ENCODE results near the gene RAPGEF4. TPM values are rescaled to one million over a fixed set of nuclear protein-coding genes. Genes with fewer than 3 reads are reported as not detected.

Gene RAPGEF4
- total and polyA plus RNA-seq, 2 of the 4 experiments (the other 2 are of a cell fraction) = 1.7 to 3.2 TPM

DNA sequence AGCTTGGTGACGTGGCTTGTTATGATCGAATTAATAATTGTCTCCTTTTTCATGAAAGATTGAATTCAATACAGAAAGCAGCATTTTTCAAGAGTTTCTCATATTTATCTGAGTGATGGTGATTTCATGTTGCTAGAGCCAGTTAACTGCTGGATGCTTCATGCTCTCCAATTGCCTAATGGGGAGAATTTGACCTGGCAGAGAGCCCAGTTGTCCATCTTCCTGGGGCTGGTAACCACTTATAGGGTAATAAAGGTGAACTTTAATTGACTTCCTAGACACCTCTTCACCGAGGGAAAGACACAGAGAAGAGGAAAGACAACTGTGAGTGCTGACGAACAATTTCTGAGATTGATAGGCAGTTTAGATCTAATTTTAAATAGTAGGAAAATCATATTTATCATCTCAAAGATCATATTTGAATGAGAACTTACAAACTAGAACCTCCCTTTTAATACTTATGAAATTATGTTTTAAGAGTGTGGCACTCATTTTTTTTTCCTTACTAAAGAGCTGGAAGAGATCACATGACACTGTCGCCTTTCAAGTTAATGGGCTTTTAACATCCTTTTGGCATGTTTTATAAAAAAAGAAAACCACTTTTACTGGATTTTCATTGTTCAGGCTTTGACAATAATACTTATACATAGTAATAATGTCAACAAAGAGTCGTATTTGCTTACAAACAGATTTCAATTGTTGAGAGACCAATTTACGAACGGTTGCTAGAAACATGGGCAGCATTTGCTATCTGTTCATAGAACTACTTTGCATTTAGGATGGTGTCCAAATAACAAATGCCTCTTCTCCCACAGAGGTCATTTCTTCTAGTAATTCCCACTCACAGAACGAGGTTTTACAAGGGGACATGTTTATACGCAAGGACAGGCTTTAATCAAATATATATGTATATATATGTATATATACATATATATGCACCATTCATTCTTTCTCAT, 153.3 kb downstream of the RAPGEF4 start:
- intact Hi-C loops (cut with micrococcal nuclease) = no loop called here
- H2AFZ ChIP-seq (replicated peaks; ENCODE audit: low read length, poor library complexity) = no peak overlapping the region
- POLR2A ChIA-PET (ENCODE audit: unreplicated experiment) = no interaction called here

More for the DNA sequence above, 153.3 kb downstream of the RAPGEF4 start:
- H3K14ac ChIP-seq (replicated peaks; ENCODE audit: low read depth, low read length) = no peak overlapping the region
- no CpG with 5 or more reads among the region's 10 CpGs for WGBS, 2 experiments (ENCODE audit: extremely low coverage in 2 of 2, insufficient read length in 1 of 2)
- no peak overlapping the region for H2AK5ac ChIP-seq (ENCODE audit: low read depth, low read length)
- H3K79me1 ChIP-seq (ENCODE audit: low read depth in 1 of 2, low read length in 2 of 2) = no peaks in the 10 kb centered on the region
- no peaks in the 10 kb centered on the region for H3K4me1 ChIP-seq (ENCODE audit: control insufficient read depth, insufficient read depth, low read length)
- no peak overlapping the region for H4K5ac ChIP-seq (ENCODE audit: low read depth, low read length)
- H3K4ac ChIP-seq (ENCODE audit: low read depth, low read length) = no peak overlapping the region
- no peaks in the 10 kb centered on the region for H3K9me1 ChIP-seq (ENCODE audit: insufficient read depth, low read length)
- H3K36me3 ChIP-seq (ENCODE audit: control insufficient read depth, insufficient read depth, low read length) = no peaks in the 10 kb centered on the region
- H3K27ac ChIP-seq (ENCODE audit: insufficient read depth, low read length) = no peak overlapping the region
- no peak overlapping the region for H3K4me3 ChIP-seq (ENCODE audit: insufficient read depth, low read depth, low read length)
- peaks cover 3% of the 10 kb centered on the region; the same call in 1 of the 2 replicates for H3K27me3 ChIP-seq (ENCODE audit: control insufficient read depth, insufficient read depth, low read length)
- no peak overlapping the region for H2BK5ac ChIP-seq (ENCODE audit: low read depth, low read length, poor library complexity, severe bottlenecking)
- dilution Hi-C loops (cut with HindIII; ENCODE audit: low sequenced_read_pairs, unreplicated experiment) (no loop called here), in situ Hi-C loops (cut with MboI; ENCODE audit: low sequenced_read_pairs) (no loop called here)
- H3K9ac ChIP-seq (ENCODE audit: low read depth, low read length) = no peak overlapping the region
- H2AK9ac ChIP-seq (replicated peaks; ENCODE audit: low read depth, low read length, poor library complexity) = no peak overlapping the region
- no TSS peak for BruUV-seq (replicated peaks)
- no peak overlapping the region for H4K8ac ChIP-seq (ENCODE audit: low read depth in 2 of 2, low read length in 2 of 2)
- H4K20me1 ChIP-seq (ENCODE audit: insufficient read depth, low read length) = no peaks in the 10 kb centered on the region
- H3K9me3 ChIP-seq (ENCODE audit: control insufficient read depth, insufficient read depth, low read length) = no peaks in the 10 kb centered on the region
- no peak overlapping the region for H3K56ac ChIP-seq (ENCODE audit: extremely low read depth, insufficient read depth, low read length)
- no peak overlapping the region for H3K18ac ChIP-seq (ENCODE audit: low read depth, low read length)
- no peak overlapping the region for H4K91ac ChIP-seq (ENCODE audit: insufficient read depth, low read depth, low read length)
- no peak overlapping the region for H2BK15ac ChIP-seq (ENCODE audit: low read depth, low read length)
- no peak overlapping the region for H3K4me2 ChIP-seq (ENCODE audit: low read depth, low read length)
- CTCF ChIA-PET = no interaction called here
- no peak overlapping the region for H2BK20ac ChIP-seq (ENCODE audit: low read depth, low read length)
- H3K23ac ChIP-seq (ENCODE audit: low read depth, low read length) = no peak overlapping the region
- TF ChIP-seq, protein P1, sequence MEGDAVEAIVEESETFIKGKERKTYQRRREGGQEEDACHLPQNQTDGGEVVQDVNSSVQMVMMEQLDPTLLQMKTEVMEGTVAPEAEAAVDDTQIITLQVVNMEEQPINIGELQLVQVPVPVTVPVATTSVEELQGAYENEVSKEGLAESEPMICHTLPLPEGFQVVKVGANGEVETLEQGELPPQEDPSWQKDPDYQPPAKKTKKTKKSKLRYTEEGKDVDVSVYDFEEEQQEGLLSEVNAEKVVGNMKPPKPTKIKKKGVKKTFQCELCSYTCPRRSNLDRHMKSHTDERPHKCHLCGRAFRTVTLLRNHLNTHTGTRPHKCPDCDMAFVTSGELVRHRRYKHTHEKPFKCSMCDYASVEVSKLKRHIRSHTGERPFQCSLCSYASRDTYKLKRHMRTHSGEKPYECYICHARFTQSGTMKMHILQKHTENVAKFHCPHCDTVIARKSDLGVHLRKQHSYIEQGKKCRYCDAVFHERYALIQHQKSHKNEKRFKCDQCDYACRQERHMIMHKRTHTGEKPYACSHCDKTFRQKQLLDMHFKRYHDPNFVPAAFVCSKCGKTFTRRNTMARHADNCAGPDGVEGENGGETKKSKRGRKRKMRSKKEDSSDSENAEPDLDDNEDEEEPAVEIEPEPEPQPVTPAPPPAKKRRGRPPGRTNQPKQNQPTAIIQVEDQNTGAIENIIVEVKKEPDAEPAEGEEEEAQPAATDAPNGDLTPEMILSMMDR (conservative IDR thresholded peaks at IDR 0.05; ENCODE audit: low read depth, low read length) = no peak
- ATAC-seq (ENCODE audit: low read depth) (no peak), DNase-seq (no peak)
- H2BK120ac ChIP-seq (ENCODE audit: low read depth, low read length) = no peak overlapping the region

All from IMR-90 (cell line).